Stimulated activated naive B cell treated with anti-CD40 and anti-IgM and Interleukin-4, amounts not matched to agents 10 μg/mL and 1 μg/mL and 100 μg/mL, for 72 hours (primary cell): ENCODE measurements around the gene SHB.

ENCODE experiments used
- ATAC-seq, 2 donors: fragments of 150-1000 bp; cut with Tn5 transposase; replicated peaks; 2 replicates each; pipeline ENCODE4 v1.10.0; 2021; ENCODE audit warnings: moderate library complexity in 1 of 2
- DNase-seq: peaks from one replicate; pipeline ENCODE4 v3.0.0; 2021
- H3K27ac Mint-ChIP-seq: one replicate; pipeline ENCODE4 v1.8.0; 2022; ENCODE audit warnings: mild to moderate bottlenecking, mixed read lengths
- H3K27me3 Mint-ChIP-seq, 2 donors: one replicate each; pipeline ENCODE4 v1.8.0; 2022; ENCODE audit warnings: mixed read lengths in 2 of 2
- H3K36me3 Mint-ChIP-seq, 2 donors: one replicate each; pipeline ENCODE4 v1.8.0; 2022; ENCODE audit warnings: mixed read lengths in 2 of 2, mild to moderate bottlenecking in 1 of 2
- H3K4me1 Mint-ChIP-seq, 2 donors: one replicate each; pipeline ENCODE4 v1.8.0; 2022; ENCODE audit warnings: mixed read lengths in 2 of 2, mild to moderate bottlenecking in 1 of 2
- H3K4me3 Mint-ChIP-seq, 2 donors: one replicate each; pipeline ENCODE4 v1.8.0; 2022; ENCODE audit warnings: mild to moderate bottlenecking in 2 of 2, mixed read lengths in 2 of 2, moderate library complexity in 1 of 2
- H3K9me3 Mint-ChIP-seq, 2 donors: one replicate each; pipeline ENCODE4 v1.8.0; 2022; ENCODE audit warnings: mixed read lengths in 2 of 2, mild to moderate bottlenecking in 1 of 2

Gene SHB

GRCh38 chr9:38011991-38012390 lies 57.0 kb downstream of the SHB start:
- peaks cover 28 to 45% of the 10 kb centered on the region in 2 donors for H3K4me1 Mint-ChIP-seq
- H3K4me3 Mint-ChIP-seq, result no peak overlapping the region
- H3K27me3 Mint-ChIP-seq, result peaks cover 5 to 9% of the 10 kb centered on the region in 2 donors
- no peaks in the 10 kb centered on the region for H3K9me3 Mint-ChIP-seq
- H3K27ac Mint-ChIP-seq, result no peak overlapping the region
- peaks cover 3 to 10% of the 10 kb centered on the region in 2 donors for H3K36me3 Mint-ChIP-seq
- DNase-seq (no peak), ATAC-seq (no peak)

GRCh38 chr9:38010918-38011704 lies 57.9 kb downstream of the SHB start:
- peaks cover 0 to 4% of the 10 kb centered on the region in 2 donors for H3K27me3 Mint-ChIP-seq
- no peaks in the 10 kb centered on the region for H3K9me3 Mint-ChIP-seq
- no peak for DNase-seq
- peak overlapping the region; percentile 56 for H3K27ac Mint-ChIP-seq
- H3K4me1 Mint-ChIP-seq, result peaks cover 33 to 50% of the 10 kb centered on the region in 2 donors
- H3K36me3 Mint-ChIP-seq, result peaks cover under 1 to 10% of the 10 kb centered on the region in 2 donors
- no peak overlapping the region for H3K4me3 Mint-ChIP-seq
- ATAC-seq, result peak; percentile 28 to 35

- peaks cover 33 to 51% of the 10 kb centered on the region in 2 donors for H3K4me1 Mint-ChIP-seq
- DNase-seq (no peak), ATAC-seq (no peak)
- no peak overlapping the region for H3K4me3 Mint-ChIP-seq
- no peaks in the 10 kb centered on the region for H3K27me3 Mint-ChIP-seq
- H3K27ac Mint-ChIP-seq, result no peak overlapping the region
- H3K36me3 Mint-ChIP-seq, result peaks cover 0 to 5% of the 10 kb centered on the region in 2 donors
- H3K9me3 Mint-ChIP-seq, result no peaks in the 10 kb centered on the region
Observed at GRCh38 chr9:38009990-38010389, 59.0 kb downstream of the SHB start.

GRCh38 chr9:38009035-38009501 lies 60.0 kb downstream of the SHB start:
- peaks cover 0 to 5% of the 10 kb centered on the region in 2 donors for H3K36me3 Mint-ChIP-seq
- DNase-seq (no peak), ATAC-seq (no peak)
- H3K4me1 Mint-ChIP-seq, result peaks cover 33 to 51% of the 10 kb centered on the region in 2 donors
- no peaks in the 10 kb centered on the region for H3K27me3 Mint-ChIP-seq
- H3K9me3 Mint-ChIP-seq, result no peaks in the 10 kb centered on the region
- H3K27ac Mint-ChIP-seq, result peak overlapping the region; percentile 97
- H3K4me3 Mint-ChIP-seq, result peak overlapping the region; percentile 69 to 80

GRCh38 chr9:38008168-38009034 lies 60.6 kb downstream of the SHB start:
- Mint-ChIP-seq H3K4me3 (peak overlapping the region; percentile 69 to 80), H3K9me3 (no peaks in the 10 kb centered on the region), H3K27me3 (no peaks in the 10 kb centered on the region), H3K27ac (peak overlapping the region; percentile 97), H3K36me3 (peaks cover under 1 to 5% of the 10 kb centered on the region in 2 donors), H3K4me1 (peaks cover 35 to 53% of the 10 kb centered on the region in 2 donors)
- DNase-seq (peak; percentile 88), ATAC-seq (peak; percentile 92 to 93)

DNA sequence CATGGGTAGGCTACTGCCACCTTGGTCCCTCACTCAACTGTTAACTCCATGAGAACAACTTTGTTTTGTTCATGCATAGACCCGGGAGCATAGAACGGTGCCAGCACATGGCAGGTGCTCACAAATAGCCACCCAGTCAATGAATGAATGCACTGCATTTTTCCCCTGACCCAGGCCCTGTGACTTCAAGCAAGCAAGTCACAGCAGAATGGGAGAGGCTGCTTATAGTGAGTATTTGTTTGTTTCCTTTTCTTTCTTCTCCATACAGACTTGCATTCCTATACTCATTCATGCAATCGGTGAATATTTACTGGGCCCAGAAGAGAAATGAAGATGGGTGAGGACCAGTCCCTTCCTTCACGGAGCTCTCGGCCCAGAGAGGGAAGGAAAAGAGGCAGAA lies 62.0 kb downstream of the SHB start:
- H3K4me3 Mint-ChIP-seq, result no peak overlapping the region
- peaks cover 38 to 59% of the 10 kb centered on the region in 2 donors for H3K4me1 Mint-ChIP-seq
- no peaks in the 10 kb centered on the region for H3K9me3 Mint-ChIP-seq
- no peaks in the 10 kb centered on the region for H3K27me3 Mint-ChIP-seq
- no peak for DNase-seq
- ATAC-seq, result no peak
- H3K27ac Mint-ChIP-seq, result no peak overlapping the region
- H3K36me3 Mint-ChIP-seq, result peaks cover 2 to 5% of the 10 kb centered on the region in 2 donors

DNA sequence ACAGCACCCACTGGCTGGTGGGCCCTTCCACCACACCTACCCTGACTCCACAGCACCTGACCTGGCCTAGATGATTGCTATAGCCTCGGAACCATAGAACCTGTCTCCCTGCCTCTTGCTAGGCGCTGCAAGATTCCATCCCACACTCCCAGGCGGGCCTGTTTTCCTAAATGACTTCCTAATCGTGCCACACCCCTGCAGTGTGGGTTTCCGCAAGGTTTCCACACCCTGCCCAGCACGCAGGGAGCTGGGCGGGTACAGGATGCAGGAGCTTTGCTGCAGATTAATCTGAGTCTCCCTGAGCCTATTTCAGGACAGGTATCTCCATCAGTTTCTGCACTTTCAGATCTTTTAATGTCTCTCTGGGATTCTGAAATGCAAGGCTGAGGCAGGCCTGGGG lies 62.9 kb downstream of the SHB start:
- H3K36me3 Mint-ChIP-seq, result peaks cover 2 to 5% of the 10 kb centered on the region in 2 donors
- ATAC-seq (no peak), DNase-seq (no peak)
- H3K4me1 Mint-ChIP-seq, result peaks cover 35 to 52% of the 10 kb centered on the region in 2 donors
- H3K27ac Mint-ChIP-seq, result peak overlapping the region; percentile 16
- no peak overlapping the region for H3K4me3 Mint-ChIP-seq
- no peaks in the 10 kb centered on the region for H3K27me3 Mint-ChIP-seq
- no peaks in the 10 kb centered on the region for H3K9me3 Mint-ChIP-seq

GRCh38 chr9:38004809-38005560 lies 64.0 kb downstream of the SHB start:
- Mint-ChIP-seq H3K9me3 (no peaks in the 10 kb centered on the region), H3K4me3 (no peak overlapping the region), H3K36me3 (peaks cover 2 to 5% of the 10 kb centered on the region in 2 donors), H3K27me3 (no peaks in the 10 kb centered on the region), H3K27ac (peak overlapping the region; percentile 73), H3K4me1 (peaks cover 34 to 46% of the 10 kb centered on the region in 2 donors)
- ATAC-seq, result no peak
- DNase-seq, result no peak

- H3K9me3 Mint-ChIP-seq, result no peaks in the 10 kb centered on the region
- H3K27ac Mint-ChIP-seq, result peak overlapping the region; percentile 73
- DNase-seq (no peak), ATAC-seq (no peak)
- no peak overlapping the region for H3K4me3 Mint-ChIP-seq
- peaks cover 37 to 50% of the 10 kb centered on the region in 2 donors for H3K4me1 Mint-ChIP-seq
- no peaks in the 10 kb centered on the region for H3K27me3 Mint-ChIP-seq
- peaks cover 4 to 5% of the 10 kb centered on the region in 2 donors for H3K36me3 Mint-ChIP-seq
Observed at GRCh38 chr9:38003946-38004808, 64.8 kb downstream of the SHB start.

DNA sequence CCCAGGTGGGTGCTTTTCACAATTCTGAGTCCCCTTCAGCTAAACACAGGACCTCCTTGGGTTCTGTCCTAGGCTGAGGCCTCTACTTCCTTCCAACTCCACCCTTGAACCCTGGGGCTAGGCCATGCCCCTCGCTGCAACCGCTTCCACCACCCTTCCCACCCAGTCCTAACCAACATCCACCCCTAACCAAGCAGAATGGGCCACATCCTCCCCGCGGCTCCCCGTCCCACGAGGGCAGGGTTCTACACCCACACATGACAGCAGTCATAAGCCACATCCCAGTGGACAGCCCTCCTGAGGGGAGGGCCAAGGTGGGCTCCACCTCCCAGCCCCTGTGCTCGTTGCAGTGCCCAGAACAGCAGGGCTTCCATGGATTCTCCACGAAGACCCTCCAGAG lies 65.8 kb downstream of the SHB start:
- H3K36me3 Mint-ChIP-seq, result peaks cover 0 to 4% of the 10 kb centered on the region in 2 donors
- DNase-seq, result no peak
- no peak overlapping the region for H3K4me3 Mint-ChIP-seq
- H3K27me3 Mint-ChIP-seq, result no peaks in the 10 kb centered on the region
- H3K9me3 Mint-ChIP-seq, result no peaks in the 10 kb centered on the region
- ATAC-seq, result no peak
- peak overlapping the region; percentile 51 for H3K27ac Mint-ChIP-seq
- H3K4me1 Mint-ChIP-seq, result peaks cover 33 to 47% of the 10 kb centered on the region in 2 donors

DNA sequence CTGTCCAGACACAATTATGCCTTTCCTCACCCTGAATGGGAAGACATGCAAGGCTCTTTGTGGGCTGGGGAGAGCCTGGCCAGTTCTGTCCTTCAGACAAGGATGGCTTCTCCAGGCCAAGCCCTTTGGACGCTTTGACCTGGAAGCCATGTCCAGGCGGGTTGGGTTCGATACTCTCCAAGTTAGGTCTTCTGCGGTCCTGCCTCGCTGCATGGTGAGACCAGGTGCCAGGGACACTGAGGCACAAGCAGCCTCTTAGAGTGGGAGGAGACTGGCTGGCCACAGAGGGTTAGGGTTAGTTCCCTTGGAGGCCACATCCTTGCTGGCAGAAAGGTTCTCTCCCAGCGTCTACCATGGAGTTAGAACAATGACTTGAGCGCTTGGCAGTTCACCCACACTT lies 67.6 kb downstream of the SHB start:
- H3K36me3 Mint-ChIP-seq, result peaks cover 0 to 4% of the 10 kb centered on the region in 2 donors
- no peak overlapping the region for H3K4me3 Mint-ChIP-seq
- DNase-seq, result no peak
- ATAC-seq, result no peak
- H3K27ac Mint-ChIP-seq, result peak overlapping the region; percentile 69
- peaks cover 21 to 32% of the 10 kb centered on the region in 2 donors for H3K4me1 Mint-ChIP-seq
- no peaks in the 10 kb centered on the region for H3K9me3 Mint-ChIP-seq
- H3K27me3 Mint-ChIP-seq, result no peaks in the 10 kb centered on the region

GRCh38 chr9:38000735-38001134 lies 68.3 kb downstream of the SHB start:
- H3K9me3 Mint-ChIP-seq, result no peaks in the 10 kb centered on the region
- H3K27ac Mint-ChIP-seq, result no peak overlapping the region
- ATAC-seq (no peak), DNase-seq (no peak)
- H3K36me3 Mint-ChIP-seq, result peaks cover 0 to 4% of the 10 kb centered on the region in 2 donors
- H3K27me3 Mint-ChIP-seq, result no peaks in the 10 kb centered on the region
- H3K4me1 Mint-ChIP-seq, result peaks cover 20 to 28% of the 10 kb centered on the region in 2 donors
- no peak overlapping the region for H3K4me3 Mint-ChIP-seq

GRCh38 chr9:38000332-38000731 lies 68.7 kb downstream of the SHB start:
- no peaks in the 10 kb centered on the region for H3K27me3 Mint-ChIP-seq
- H3K9me3 Mint-ChIP-seq, result no peaks in the 10 kb centered on the region
- H3K27ac Mint-ChIP-seq, result no peak overlapping the region
- peaks cover 24 to 32% of the 10 kb centered on the region in 2 donors for H3K4me1 Mint-ChIP-seq
- peaks cover 0 to 4% of the 10 kb centered on the region in 2 donors for H3K36me3 Mint-ChIP-seq
- ATAC-seq, result no peak
- H3K4me3 Mint-ChIP-seq, result no peak overlapping the region
- DNase-seq, result no peak
